ENCODE measurements around the gene MECR.
"Not testable (repeated sequence)": the region's sequence is repeated elsewhere in the genome, so short reads cannot be mapped to it uniquely, and the experiment has no call there.

MECR gene

DNA sequence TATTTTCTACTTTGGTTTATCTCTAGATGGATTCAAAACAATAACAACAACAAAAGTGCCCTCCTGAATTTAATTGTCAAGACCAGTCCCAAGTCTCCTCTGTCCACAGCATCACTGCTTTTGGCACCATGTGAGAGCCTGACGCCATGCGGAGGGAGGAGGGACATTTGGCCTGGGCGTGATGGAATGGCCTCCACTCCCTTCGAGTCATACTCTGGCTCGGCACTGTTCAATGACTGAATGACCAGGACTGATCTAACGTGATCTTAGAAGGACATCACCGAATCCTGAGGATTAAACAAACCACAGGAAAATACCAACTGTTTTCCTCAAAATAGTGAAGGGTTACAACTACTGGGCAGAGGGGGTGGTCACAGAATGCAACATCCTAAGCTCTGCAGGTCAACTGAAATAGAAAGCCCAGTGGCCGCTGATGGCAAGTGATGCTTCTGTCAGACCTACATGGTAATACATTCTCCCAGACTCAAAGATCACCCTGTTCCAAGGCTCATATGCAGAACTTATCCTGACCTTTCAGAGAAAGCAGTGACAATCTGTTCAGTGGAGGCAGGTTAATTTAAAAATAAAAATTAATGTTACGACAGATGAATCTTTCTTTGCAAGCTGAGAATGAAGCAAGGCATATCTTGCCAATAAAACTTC lies 68.1 kb downstream of the MECR start:
- DNase-seq: no peak

DNA sequence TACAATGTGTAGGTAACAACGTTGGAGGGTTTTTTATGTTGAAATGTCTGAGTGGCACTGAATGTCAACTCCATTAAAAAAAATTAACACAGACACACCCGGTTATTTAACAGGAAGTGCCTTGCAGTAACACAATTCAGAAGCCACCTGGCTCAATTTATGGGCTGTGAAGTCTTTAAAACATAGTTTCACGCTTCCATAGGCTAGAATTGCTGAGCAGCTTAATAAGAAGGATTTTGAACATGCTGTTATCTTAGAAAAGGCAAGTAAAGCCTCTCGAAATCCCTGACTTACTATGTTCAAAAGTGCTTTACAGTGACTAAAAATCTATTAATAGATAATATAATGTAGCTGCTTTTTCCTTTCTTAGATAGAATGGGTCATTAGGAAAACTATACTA lies 68.7 kb downstream of the MECR start:
- DNase-seq: no peak

DNA sequence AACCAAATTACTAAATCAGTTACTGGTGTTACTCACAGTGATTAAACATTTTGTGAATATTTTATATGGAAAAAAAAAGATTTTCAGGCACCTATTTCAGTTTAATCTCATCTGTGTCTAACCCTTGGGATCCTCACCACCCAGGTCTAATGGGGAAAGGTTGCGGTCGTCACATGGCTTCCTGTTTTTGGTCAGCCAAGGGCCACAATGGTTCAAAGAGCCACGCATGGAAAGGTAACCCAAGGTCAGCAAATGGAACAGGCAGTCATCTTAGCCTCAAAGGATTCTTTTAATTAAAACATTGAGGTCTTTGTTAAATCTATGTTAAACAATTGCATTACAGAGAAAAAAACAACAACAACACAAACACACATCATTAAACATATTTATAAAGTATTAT lies 71.0 kb downstream of the MECR start:
- no peak for DNase-seq

DNA sequence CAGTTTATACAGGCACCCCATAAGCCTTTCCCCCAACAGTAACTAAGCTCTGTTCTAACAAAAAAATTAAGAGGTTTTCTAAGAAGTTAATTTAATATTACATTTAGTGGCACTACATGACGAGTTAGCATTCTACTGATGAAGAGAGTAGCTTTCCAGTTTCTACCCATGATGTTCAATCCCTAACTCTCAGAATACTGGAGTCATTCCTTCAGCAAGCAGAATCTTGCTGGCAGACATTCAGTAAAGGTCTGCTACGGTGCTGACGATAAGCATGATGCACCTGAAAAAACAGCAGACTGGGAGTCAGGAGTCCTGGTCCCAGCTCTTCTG lies 73.5 kb downstream of the MECR start:
- no peak for DNase-seq

DNA sequence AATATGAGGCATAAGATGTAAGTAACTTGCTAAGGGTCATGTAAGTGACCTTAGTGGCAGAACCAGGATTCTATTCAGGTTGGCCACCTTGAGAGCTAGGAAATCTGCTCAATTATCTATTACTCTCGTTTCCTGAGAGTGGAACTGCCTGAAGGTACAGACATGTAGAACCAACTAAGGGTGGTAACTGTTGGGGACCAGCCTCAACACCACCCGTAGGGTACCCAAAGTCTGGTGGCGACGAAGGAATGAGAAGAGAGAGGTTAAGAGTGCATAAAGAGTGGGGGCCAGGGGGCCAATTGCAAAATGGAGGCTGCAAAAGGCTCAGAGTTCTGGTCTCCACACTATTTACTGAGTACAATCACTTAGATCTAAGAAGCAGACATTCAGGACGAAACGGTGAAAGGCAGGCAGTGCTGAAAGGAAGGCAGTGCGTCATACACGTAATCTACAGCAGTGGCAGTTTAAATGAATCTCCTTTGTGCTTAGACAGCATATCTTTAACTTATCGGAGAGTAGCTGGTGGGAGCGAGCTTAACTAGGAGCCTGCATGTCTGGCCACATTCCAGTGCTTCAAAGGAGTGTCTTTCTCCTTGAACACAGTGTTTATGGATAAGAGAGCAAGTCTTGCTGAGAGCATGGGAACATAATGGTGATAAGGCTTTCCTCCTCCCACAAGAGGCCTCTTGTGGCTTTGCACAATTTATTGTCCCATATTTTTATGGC lies 74.0 kb downstream of the MECR start:
- no peak for DNase-seq

DNA sequence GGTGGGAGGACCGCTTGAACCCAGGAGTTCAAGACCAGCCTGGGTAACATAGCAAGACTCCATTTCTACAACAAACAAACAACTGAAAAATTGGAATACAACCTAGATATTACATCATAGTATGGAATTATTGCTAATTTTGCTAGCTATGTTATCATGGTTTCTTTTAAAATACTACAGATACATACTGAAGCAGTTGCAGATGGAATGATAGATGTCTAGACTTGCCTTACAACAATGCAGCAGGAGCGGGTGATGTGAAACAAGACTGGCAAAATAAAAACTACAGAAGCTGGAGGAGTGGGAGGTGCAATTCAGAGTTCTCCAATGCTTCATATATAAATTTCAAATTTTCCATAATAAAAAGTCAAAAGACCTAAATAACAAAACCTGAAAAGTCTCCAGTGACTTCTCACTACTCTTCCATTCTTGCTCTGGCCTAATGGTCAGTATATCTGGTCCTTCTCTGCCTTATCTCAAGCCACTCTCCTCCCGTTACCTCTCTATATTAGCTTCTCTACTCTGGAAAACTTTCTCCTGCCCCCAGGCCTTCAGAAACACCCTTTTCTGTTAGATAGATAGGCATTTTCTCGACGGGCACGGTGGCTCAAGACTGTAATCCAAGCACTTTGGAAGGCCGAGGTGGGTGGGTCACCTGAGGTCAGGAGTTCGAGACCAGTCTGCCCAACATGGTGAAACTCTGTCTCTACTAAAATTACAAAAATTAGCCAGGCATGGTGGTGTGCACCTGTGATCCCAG lies 78.5 kb downstream of the MECR start:
- no peak for DNase-seq

DNA sequence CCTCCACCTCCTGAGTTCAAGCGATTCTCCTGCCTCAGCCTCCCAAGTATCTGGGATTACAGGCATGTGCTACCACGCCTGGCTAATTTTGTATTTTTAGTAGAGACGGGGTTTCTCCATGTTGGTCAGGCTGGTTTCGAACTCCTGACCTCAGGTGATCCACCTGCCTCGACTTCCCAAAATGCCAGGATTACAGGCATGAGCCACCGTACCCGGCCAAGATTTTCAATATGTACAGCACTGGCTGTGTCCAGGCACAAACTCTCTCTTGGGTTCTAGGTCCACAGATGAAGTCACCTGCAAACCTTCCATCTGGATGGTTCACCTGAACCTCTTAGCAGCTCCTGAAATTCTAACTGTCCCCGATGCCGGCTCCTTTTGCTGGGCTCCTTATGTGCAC lies 80.4 kb downstream of the MECR start:
- not testable (repeated sequence) for DNase-seq

DNA sequence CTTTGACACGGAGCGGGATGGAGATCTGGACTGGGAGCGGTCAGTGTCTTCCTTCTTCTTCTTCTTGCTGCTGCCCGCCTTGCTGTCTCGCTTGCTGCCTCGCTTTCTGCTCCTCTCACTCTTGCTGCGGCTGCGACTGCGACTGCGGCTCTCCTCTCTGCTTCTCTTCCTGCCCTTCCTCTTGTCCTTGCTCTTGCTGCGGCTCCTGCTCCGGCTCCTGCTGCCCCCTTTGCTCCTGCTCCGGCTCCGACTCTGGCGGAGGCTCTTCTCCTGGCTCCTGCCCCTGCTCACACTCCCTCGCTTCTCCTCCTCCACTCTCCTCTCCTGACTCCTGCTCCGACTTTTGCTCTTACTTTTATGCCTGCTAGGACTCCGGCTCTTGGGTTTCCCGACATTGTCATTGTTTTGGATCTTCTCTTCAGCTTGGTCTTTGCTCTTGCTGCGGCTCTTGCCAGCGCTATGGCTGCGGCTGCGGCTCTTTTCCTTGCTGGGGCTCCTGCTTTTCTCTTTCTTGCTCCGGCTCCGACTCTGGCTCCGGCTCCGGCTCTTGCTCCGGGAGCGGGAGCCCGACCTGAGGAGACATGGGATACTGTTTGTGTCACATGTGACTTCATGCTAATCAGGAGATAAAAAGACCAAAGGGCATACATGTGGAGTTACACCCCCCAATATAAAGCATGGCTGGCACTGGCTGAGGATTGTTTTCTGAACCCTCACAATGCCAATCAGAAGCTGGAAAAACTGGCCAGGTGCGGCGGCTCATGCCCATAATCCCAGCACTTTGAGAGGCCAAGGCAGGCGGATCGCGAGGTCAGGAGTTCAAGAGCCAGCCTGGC lies 81.9 kb downstream of the MECR start:
- DNase-seq: no peak

DNA sequence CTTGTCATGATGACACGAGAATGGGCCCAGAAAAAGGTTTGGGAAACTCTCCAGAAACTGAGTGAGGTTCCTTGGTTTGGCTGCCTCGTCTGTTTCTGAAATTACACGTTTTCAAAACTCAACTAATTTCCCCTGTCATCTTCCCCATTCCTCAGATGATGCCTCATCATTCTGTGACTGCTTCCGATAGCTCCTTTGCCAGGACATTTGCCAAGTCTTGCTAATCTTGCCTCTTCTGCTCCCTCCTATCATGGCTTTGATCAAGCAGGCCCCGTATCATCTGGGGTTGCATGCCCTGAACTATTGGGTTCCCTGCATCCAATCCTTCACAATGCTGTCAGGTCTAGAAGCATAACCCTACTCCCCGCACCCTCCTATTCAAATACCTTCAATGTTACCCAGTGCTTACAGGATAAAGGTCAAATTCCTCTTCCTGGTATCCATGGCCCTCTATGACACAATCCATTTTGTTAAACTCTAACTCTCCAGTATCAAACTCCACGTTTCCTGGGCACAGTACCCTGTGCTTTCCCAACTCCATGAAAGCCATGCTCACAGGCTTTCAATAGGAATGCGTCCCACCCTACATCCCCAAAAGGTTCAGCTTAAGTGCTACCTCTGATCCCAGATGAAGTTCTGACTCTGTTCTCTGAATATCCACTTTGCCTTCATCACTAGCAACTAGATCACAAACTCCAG lies 84.8 kb downstream of the MECR start:
- DNase-seq: no peak

DNA sequence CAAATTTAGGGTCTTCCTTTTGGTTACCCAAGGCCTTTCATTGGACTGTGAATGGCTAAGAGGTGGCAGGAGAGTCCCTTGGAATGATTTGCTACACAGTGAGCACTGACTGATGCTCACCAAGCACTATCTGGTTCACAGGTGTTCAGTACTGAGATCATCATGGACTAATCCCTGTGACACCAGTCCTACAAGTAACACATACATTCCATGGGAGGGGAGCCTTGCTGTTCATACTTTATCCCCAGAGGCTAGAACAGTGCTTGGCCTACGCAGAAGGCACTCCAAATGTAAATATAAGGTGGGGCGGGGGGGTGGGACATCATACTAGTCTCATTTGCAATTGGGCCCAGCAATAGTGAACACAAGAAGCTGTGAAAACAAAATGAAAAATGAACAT lies 86.6 kb downstream of the MECR start:
- no peak for DNase-seq

DNA sequence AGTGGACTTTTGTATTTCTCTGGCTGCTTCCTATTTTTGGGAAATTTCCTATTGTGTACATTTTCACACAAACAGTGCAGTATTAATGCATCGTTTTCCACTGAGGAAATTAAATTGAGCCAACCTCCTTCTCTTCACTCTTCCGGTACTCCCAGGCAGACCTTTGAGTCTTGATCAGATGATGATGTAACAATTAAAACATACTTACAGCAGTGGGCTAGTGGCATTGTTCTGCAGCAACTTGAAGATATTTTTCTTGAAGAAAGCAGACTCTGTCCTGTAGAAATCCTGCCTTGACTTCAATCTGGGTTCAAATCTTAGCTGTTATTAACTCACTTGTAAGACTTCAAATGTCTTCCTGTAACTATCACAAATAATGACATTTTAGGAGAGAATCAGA lies 88.0 kb downstream of the MECR start:
- DNase-seq: no peak

Measured in 8988T (cell line).